Heart left ventricle (tissue), 13 donors: ENCODE data around the gene TEF.

ENCODE experiments used
- POLR2A ChIP-seq, 2 donors: fragments of 450-650 bp; IDR thresholded peaks; one replicate each; pipeline ENCODE4 v1.6.1; 2017; ENCODE audit warnings: antibody characterized with exemption in 2 of 2, mild to moderate bottlenecking in 2 of 2, moderate library complexity in 2 of 2
- TF ChIP-seq, protein P1 (sequence below), 12 donors: fragments of 200-600 bp; sonication (generic) in 4 of 12; IDR thresholded peaks; one replicate each; pipeline versions ENCODE4 v1.5.0 to v1.8.0; 2018 to 2022; ENCODE audit warnings: antibody characterized with exemption in 12 of 12, mild to moderate bottlenecking in 5 of 12
- donor health status: ischemic (EF 13 %, LVEDD 7.1; RV severe dilation, severe dysfunction).
- donor health status: DM: no; HTN: yes; CAD: no.
- donor health status: DM: no; HTN: no; CAD: no.
- donor health status: ischemic (EF 25% LVEDD 6.9; RV normal size, moderate dysfunction).
- donor health status: ischemic (EF 25% LVEDD 5.7; RV mildly dilated, moderate dysfunction).
- donor health status: ischemic (EF 35%, LVEDD 5.7; RV mildly dilated, moderate dysfunction).
- donor health status: nonischemic (EF 11% LVEDD 7.7; RV severe dilation, severe dysfunction).
- donor health status: DM: yes; HTN: yes; CAD: no.
- donor health status: PGD.
- donor health status: ischemic (EF 29% LVEDD 5.4; RV normal size, mild dysfunction).
- donor health status: nonischemic (EF 23%, LVEDD 6.1; RV moderate dilation, normal function).

DNA sequence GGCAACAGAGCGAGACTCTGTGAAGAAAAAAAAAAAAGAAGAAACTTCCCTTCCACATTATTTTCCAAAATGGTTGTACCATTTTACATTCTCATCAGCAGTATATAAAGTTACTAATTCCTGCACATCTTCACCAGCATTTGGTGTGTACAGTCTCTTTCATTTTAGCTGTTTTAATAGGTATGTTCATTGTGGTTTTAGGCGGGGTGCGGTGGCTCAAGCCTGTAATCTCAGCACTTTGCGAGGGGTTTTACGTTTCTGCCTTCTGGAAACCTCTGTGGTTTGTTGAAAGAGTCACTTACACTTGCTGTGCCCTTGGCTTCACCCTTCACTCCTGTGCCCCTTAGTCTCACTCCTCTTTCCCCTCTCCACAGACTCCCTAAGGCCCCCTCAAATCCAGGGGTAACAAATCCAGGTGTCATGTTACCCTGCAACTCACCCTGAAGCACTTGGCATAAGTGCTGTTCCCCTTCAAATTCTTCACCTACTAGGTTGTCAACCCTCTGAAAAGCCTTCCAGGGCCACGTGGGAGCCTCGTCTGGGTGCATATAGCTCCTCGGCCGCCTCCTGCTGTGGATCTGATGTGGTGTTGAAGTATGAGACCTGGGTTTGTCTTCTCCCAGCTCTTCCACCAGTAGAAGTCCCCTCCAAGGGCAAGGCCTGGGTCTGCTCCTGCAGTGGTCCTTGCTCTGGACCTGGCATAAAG, 44.1 kb downstream of the TEF start:
- TF ChIP-seq, protein P1, sequence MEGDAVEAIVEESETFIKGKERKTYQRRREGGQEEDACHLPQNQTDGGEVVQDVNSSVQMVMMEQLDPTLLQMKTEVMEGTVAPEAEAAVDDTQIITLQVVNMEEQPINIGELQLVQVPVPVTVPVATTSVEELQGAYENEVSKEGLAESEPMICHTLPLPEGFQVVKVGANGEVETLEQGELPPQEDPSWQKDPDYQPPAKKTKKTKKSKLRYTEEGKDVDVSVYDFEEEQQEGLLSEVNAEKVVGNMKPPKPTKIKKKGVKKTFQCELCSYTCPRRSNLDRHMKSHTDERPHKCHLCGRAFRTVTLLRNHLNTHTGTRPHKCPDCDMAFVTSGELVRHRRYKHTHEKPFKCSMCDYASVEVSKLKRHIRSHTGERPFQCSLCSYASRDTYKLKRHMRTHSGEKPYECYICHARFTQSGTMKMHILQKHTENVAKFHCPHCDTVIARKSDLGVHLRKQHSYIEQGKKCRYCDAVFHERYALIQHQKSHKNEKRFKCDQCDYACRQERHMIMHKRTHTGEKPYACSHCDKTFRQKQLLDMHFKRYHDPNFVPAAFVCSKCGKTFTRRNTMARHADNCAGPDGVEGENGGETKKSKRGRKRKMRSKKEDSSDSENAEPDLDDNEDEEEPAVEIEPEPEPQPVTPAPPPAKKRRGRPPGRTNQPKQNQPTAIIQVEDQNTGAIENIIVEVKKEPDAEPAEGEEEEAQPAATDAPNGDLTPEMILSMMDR (IDR thresholded peaks at IDR 0.05), result no peak
- TF ChIP-seq POLR2A (IDR thresholded peaks at IDR 0.05), result no peak
